Sigmoid colon (tissue), 3 donors: Measurements from ENCODE around the gene SH3RF3.

Source experiments
- CTCF ChIP-seq, 4 experiments: fragments of 450-650 bp in 3 of 4; fragments of 200-600 bp in 1 of 4; IDR thresholded peaks; one replicate each; pipeline ENCODE4 v1.5.1; 2016 to 2019; ENCODE audit warnings: antibody characterized with exemption in 4 of 4, mild to moderate bottlenecking in 3 of 4, moderate library complexity in 2 of 4
- POLR2A ChIP-seq, 2 donors: fragments of 450-650 bp; IDR thresholded peaks; one replicate each; pipeline ENCODE4 v1.6.1; 2016; ENCODE audit warnings: antibody characterized with exemption in 2 of 2, mild to moderate bottlenecking in 2 of 2, moderate library complexity in 2 of 2

- TF ChIP-seq POLR2A (IDR thresholded peaks at IDR 0.05): no peak
- no peak for TF ChIP-seq CTCF (IDR thresholded peaks at IDR 0.05)
Measured at GRCh38 chr2:109102588-109103233, 26.3 kb upstream of the SH3RF3 start.
